Stimulated activated CD4-positive, alpha-beta T cell treated with anti-CD3 and anti-CD28 coated beads, Interleukin-4, amount 100 ng/mL, for 1 hour (primary cell): ENCODE measurements around the gene HBD.
"Not testable (repeated sequence)": the region's sequence is repeated elsewhere in the genome, so short reads cannot be mapped to it uniquely, and the experiment has no call there.

Experiments used
- DNase-seq: peaks from one replicate; pipeline ENCODE4 v3.0.0-alpha.2; 2020

The HBD gene

DNA sequence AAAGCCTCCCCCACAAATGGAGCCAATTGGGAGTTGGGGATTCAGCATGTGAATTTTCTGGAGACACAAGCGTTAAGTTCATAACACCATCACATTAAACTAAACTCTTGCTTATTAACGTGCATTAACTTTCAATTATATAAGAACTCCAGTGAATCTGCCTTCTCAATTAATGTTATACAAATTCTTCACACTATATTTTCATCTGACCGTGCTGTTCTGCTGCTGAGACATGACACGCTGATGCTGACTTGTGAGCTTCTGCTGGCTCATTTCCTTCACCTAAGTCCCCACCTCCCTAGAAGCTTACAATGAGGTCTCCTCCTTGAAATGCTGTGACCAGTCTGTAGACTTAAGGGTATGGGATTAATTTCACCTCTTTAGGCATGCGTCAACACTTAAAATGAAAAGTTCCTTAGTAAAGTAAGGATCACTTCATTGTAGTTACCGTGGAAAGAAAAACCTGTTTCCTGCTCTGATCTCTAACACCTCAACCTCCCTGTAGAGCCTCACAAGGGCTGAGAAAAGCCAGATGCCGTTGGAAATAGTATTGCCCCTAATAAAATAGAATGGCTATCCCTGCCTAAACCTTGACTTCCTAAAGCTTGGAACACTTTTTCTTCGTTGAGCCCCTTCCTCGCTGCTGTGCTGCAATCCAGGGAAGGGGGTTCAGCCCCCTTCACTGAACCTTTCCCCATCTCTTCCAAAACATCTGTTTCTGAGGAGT lies 18.1 kb upstream of the HBD start:
- no peak for DNase-seq

DNA sequence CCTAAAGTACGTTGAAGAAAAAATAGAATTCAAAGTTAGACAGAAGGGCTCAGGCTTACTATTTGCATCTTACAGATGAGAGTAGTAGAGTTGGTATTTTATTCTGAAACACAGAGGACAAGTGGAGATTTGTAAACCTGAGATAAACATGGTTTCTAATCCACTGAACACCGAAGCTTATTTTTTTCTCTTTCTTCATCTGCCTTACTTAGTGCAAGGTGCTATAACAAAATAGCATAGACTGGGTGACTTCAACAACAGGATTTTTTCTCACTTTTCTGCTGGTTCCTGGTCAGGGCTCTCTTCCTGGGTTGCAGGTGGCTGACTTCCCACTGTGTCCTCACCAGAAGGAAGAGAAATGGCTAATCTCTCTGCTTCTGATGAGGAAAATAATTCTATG lies 17.5 kb upstream of the HBD start:
- DNase-seq: no peak

DNA sequence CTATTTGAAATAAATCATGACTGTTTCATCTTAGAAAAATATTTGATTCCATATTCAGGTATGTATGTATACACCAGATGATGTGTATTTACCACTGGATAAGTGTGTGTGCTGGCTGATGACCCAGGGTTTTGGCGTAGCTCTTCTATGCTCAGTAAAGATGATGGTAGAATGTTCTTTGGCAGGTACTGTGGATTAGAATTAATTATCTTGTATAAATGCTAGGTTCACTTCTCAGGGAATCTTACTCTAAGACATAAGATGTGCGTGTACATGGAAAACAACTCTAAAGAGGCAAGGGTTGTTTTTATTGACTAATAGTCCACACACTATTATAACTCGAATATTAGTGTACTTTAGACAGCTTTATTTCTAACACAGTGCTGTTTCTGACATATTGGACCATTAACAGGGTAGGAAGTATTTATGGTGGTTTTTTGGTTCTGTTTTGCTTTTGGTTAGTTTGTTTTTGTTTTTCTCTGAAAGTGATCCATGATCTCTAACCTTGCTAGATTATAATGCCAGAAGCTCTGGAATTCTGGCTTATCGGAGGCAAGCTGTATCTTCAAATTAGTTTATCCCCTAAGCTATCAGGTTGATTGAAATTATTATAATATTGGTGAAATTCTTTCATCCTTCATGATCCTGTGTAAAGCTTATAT lies 16.4 kb upstream of the HBD start:
- DNase-seq: no peak

DNA sequence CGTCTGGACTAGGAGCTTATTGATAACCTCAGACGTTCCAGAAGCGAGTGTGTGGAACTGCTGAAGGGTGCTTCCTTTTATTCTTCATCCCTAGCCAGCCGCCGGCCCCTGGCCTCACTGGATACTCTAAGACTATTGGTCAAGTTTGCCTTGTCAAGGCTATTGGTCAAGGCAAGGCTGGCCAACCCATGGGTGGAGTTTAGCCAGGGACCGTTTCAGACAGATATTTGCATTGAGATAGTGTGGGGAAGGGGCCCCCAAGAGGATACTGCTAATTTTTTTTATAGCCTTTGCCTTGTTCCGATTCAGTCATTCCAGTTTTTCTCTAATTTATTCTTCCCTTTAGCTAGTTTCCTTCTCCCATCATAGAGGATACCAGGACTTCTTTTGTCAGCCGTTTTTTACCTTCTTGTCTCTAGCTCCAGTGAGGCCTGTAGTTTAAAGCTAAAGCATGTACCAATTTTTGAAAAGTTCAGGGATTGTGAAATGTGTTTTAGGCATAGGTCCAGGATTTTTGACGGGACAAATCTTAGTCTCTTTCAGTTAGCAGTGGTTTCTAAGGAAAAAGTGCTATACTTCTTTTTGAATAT lies 15.6 kb upstream of the HBD start, which contains the start of gene HBG1:
Gene HBG1 (minus strand): TSS at position 51 of the 590 bp plus-strand sequence. CDS start 53 bp downstream, outside the sequence.
- not testable (repeated sequence) for DNase-seq

GRCh38 chr11:5248498-5248897 lies 14.2 kb upstream of the HBD start:
- not testable (repeated sequence) for DNase-seq

GRCh38 chr11:5247472-5248192 lies 13.3 kb upstream of the HBD start:
- no peak for DNase-seq

DNA sequence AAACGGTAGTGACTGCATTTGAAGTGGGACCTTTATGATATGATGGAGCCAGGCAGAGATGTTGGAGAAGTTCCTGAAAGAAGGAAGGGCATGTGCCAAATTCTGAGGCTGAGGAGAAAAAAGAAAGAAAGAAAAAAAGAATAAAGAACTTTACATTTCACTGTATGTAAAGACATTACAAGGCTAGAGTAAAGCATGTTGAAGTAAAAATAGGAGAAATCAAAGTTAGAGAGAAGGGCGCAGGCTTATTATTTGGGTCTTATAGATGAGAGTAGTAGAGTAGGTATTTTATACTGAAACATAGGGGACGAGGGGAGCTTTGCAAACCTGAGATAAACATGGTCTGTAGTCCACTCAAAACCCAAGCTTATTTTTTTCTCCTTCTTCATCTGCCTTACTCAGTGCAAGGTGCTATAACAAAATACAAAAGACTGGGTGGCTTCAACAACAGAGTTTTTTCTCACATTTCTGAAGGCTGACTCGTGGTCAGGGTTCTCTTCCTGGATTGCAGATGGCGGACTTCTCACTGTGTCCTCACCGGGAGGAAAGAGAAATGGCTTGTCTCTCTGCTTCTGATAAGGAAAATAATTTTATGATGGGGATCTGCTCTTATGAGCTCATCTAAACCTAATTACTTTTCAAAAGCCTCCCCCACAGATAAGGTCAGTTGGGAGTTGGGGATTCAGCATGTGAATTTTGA lies 12.6 kb upstream of the HBD start:
- no peak for DNase-seq

- DNase-seq: no peak
Observed at GRCh38 chr11:5245155-5245554, 10.9 kb upstream of the HBD start.

DNA sequence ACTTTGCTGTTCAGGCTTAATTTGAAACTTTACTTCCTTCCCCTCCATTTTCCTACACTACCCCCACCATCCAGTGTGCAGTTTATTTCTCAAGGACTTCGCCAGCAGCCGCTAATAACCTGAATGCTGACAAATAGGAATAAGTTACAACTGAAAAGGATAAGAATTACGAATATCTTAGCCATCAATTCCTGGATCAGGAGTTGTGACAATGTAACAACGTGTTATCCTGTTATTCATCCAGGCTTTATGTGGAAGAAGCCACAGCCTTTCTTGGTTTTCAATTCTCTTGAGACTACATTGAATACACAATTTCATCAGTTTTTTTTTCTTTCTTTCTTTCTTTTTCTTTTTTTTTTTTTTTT lies 9.5 kb upstream of the HBD start:
- no peak for DNase-seq

DNA sequence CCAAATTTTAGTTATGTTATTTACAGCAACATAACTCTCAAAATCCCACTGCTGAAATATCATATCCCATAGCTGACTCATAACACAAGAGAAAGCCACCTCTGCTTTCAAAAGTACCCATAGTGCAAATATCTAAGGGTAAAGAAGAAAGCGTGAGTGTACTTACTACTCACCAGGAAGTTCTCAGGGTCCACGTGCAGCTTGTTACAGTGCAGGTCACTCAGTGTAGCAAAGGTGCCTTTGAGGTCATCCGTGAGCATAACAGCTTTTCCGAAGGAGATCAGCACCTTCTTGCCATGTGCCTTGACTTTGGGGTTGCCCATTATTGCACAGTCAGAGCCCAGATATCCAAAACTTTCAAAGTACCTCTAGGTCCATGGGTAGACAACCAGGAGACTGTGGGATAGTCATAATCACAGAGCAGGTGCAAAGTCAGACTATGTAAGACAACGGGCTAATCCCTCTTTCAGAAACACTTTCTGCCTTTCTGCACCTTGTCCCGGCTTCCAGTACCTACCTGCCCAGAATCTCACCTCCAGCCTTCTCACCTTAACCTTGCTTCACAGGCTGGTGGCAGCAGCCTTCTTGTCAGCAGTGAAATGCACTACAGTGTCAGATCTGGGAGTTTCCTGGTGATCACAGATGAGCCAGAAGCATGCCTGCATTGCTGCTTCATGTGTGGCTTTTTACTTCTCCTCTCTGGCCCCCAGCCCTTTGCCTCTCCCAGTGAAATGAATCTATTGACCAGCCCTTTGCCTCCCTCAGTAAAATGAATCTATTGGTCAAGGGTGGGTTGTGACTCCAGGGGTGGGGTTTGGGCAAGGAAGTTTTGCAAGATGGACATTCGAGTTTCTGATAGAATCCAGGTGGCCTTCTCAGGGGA lies 8.9 kb upstream of the HBD start:
- no peak for DNase-seq

DNA sequence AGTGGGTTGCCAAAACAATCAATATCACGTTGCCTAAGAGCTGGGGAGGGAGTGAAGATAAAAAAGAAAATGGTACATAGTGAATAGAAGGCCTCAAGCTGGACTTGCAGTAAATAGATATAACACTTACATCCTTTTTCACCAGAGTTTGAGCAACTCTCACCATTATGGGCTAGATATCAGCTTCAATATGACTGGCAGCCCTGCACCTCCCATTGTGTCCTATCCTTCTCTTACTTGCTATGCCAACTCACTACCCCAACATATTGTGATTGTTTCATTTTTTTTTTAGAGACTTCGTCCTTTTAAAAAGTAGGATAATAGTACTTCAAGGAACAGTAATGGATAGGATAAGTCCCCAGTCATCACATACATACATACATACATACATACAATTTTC lies 7.9 kb upstream of the HBD start:
- no peak for DNase-seq

DNA sequence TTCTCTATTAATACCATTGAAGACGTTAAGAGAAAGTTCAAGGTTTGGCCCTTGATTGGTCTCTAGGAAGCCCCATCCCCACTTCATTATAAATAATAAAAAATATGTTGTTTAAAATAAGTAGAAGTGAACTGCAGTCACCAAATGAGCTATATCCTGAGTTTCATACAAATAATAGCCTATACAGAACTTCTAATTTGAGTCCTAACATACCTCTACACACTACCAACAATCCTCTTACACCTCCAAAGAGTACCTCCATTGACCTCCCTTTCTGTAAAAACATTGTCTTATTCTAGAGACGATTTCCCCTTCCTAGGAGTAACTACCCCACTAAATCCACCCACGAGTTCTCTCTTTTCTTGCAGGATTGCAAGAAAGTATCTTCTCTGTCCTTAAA lies 7.2 kb upstream of the HBD start:
- DNase-seq: no peak

GRCh38 chr11:5240458-5240857 lies 6.2 kb upstream of the HBD start:
- DNase-seq: no peak

DNA sequence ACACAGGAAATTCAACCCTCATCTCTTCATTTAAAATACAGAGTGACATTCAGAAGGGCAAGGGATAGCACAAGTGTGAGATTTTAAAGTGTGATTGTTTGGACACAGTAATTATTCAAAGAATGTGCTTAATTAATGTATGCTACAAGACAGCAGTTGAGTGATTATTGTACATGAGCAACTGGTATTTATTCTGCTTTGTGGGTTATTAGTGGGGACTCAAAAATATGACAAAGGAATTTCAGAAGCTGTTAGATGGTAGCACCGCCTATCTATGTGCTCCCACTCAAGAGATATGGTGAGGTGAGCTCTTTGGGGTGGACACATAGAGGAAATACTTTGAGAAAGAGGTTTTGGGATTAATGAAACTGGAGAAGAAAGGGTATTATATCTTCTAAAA lies 5.8 kb upstream of the HBD start:
- DNase-seq: no peak

DNA sequence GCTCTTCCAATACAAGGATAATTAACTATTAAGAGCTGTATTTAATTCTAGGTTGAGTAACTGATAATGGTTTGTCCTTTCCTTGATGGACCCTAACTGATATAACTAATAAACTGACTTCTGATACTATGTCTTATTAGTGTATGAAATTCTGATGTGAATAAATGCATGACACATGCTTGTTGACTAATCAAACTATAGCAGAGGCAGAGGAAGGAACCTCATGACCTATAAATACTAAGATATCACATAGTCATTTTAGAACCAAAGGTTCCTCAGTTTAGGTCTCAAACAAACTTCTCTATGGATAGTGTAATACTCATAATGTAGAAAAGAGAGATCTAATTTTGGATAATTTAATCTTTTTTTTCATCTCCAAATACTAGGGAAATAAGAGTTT lies 4.8 kb upstream of the HBD start:
- DNase-seq: no peak

GRCh38 chr11:5238486-5238885 lies 4.2 kb upstream of the HBD start:
- DNase-seq: no peak

DNA sequence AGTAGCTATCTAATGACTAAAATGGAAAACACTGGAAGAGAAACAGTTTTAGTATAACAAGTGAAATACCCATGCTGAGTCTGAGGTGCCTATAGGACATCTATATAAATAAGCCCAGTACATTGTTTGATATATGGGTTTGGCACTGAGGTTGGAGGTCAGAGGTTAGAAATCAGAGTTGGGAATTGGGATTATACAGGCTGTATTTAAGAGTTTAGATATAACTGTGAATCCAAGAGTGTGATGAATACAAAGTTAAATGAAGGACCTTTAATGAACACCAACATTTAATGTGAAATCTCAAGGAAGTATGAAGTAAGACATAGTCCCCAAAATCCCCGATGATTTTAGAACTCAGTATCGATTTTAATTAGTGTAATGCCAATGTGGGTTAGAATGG lies 3.1 kb upstream of the HBD start:
- DNase-seq: no peak

GRCh38 chr11:5235364-5236095 lies 1.2 kb upstream of the HBD start:
- no peak for DNase-seq

DNA sequence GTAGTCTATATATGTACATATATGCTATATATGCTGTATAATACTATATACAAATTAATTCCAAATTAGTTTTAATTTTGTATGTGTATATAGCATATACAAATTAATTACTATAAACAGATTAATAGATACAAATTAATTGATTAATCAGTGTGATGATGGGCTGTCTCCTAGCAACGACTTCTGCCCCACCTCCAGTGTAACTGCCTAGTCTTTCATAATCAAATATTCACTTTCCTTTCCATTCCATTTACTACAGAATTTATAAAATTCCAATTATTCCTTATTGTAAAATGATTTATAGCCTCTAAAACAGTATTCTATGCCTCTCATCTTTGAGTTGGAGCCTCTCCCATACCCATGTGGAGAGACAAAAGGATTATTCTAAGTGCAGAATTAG lies 976 bp downstream of the HBD start:
- DNase-seq: no peak

DNA sequence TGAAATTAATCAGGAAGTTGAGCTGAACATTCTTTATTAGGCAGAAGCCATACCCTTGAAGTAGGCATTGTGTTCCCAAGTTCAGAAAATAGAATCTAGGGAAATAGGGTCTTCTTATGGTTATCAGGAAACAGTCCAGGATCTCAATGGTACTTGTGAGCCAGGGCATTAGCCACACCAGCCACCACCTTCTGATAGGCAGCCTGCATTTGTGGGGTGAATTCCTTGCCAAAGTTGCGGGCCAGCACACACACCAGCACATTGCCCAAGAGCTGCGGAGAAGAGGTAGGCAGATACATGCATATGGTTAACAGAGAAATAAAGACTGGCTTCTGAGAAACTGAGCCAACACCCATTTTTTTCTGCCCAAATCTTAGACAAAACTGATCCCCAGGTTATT lies 1.5 kb downstream of the HBD start:
- DNase-seq: no peak

DNA sequence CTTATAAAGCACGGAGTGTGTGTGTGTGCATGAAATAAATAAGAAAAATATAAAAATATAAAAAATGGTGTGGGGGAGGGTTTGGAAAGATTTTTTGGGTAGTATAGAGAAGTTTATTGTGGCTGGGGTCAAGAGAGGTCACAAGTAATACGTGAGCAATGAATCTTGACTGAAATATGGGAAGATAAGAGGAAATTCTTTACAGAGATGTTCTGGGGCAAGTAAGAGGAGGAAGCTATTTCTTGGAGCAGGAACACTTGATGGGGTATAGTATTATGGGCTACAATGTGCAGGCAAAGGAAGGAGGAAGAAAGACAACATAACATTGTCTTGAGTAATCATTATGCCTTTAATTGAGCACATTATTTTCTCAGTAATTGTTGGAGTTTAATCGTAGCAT lies 2.1 kb downstream of the HBD start:
- no peak for DNase-seq
